GM19463 (cell line): ENCODE results near the gene CD276.

Source experiments
- ATAC-seq: cut with Tn5 transposase; IDR thresholded peaks from one replicate; pipeline ENCODE4 v1.9.1; 2021; ENCODE audit warnings: mild to moderate bottlenecking, moderate library complexity; ENCODE audit not compliant: unreplicated experiment

The CD276 gene

GRCh38 chr15:73763931-73764330 is 79.7 kb downstream of the CD276 start:
- no peak for ATAC-seq
